HepG2 (cell line): ENCODE data around the gene C20orf144. TPM values are rescaled to one million over a fixed set of nuclear protein-coding genes. Genes with fewer than 3 reads are reported as not detected.

Experiments used
- BCL6 ChIP-seq: IDR thresholded peaks from 2 replicates; pipeline ENCODE4 v1.6.1; 2016; ENCODE audit warnings: missing genetic modification reagents, missing compliant biosample characterization
- CHD2 ChIP-seq: IDR thresholded peaks from 2 replicates; pipeline ENCODE4 v1.6.1; 2011; ENCODE audit warnings: low read depth, low read length, improper control_type of control experiment
- E2F2 ChIP-seq: sonication (generic); formaldehyde crosslinking; IDR thresholded peaks from 2 replicates; pipeline ENCODE4 v1.4.0; 2020; ENCODE audit warnings: missing genetic modification reagents, borderline replicate concordance
- ELF1 ChIP-seq: sonication (generic); formaldehyde crosslinking; IDR thresholded peaks from 2 replicates; pipeline ENCODE4 v1.4.0; 2020; ENCODE audit warnings: missing genetic modification reagents
- ELK4 ChIP-seq: sonication (generic); formaldehyde crosslinking; IDR thresholded peaks from 2 replicates; pipeline ENCODE4 v1.9.0; 2021; ENCODE audit warnings: missing genetic modification reagents, borderline replicate concordance
- HMG20A ChIP-seq: IDR thresholded peaks from 2 replicates; pipeline ENCODE4 v1.6.1; 2016; ENCODE audit warnings: borderline replicate concordance
- HOXD1 ChIP-seq: sonication (generic); formaldehyde crosslinking; IDR thresholded peaks from 2 replicates; pipeline ENCODE4 v1.5.0; 2020; ENCODE audit warnings: missing genetic modification reagents
- NCOR1 ChIP-seq: fragments of 200-600 bp; sonication (generic); IDR thresholded peaks from 2 replicates; pipeline ENCODE4 v1.7.0; 2017; ENCODE audit warnings: antibody characterized with exemption, low read length, borderline replicate concordance
- PCBP1 ChIP-seq: fragments of 200-400 bp; formaldehyde crosslinking; IDR thresholded peaks from 2 replicates; pipeline ENCODE4 v1.6.1; 2017; ENCODE audit warnings: mild to moderate bottlenecking, low read depth, low read length, borderline replicate concordance
- SYNCRIP ChIP-seq: fragments of 200-400 bp; formaldehyde crosslinking; IDR thresholded peaks from 2 replicates; pipeline ENCODE4 v1.6.1; 2018; ENCODE audit warnings: mild to moderate bottlenecking, low read depth, low read length; ENCODE audit not compliant: insufficient read depth
- XRCC5 ChIP-seq: fragments of 200-400 bp; formaldehyde crosslinking; optimal IDR thresholded peaks from 2 replicates; pipeline ENCODE3; 2017; ENCODE audit warnings: mild to moderate bottlenecking, low read length
- ZNF343 ChIP-seq: sonication (generic); formaldehyde crosslinking; IDR thresholded peaks from 2 replicates; pipeline ENCODE4 v1.4.0; 2020; ENCODE audit warnings: mild to moderate bottlenecking, missing genetic modification reagents
- ZNF614 ChIP-seq: IDR thresholded peaks from 2 replicates; pipeline ENCODE4 v1.6.1; 2018; ENCODE audit warnings: missing biosample characterization, missing genetic modification reagents, inconsistent platforms, borderline replicate concordance
- ZNF7 ChIP-seq: IDR thresholded peaks from 2 replicates; pipeline ENCODE4 v1.6.1; 2016; ENCODE audit warnings: missing biosample characterization, missing genetic modification reagents
- ZNF792 ChIP-seq: IDR thresholded peaks from 2 replicates; pipeline ENCODE4 v1.6.1; 2016
- polyA plus RNA-seq, 8 experiments: library from polyadenylated mRNA; depleted of rRNA in 3 of 8; stranded (reverse) in 7 of 8; unstranded in 1 of 8; fragments of >200 nt; fragmentation: Illumina TruSeq in 4 of 8; extraction: Trizol in 4 of 8; gene quantifications; 2 replicates each; pipeline versions ENCODE4 v1.2.1 to v1.2.3, GENCODE V29; 2011 to 2016; ENCODE audit warnings: low read depth in 4 of 8, missing spikeins in 1 of 8, mixed read lengths in 1 of 8; ENCODE audit not compliant: insufficient read depth in 1 of 8
- total RNA-seq, 5 experiments: library from RNA; depleted of rRNA; stranded (reverse); fragments of >200 nt; fragmentation: Illumina TruSeq; extraction: Trizol; gene quantifications; 2 replicates each; pipeline ENCODE4 v1.2.3, GENCODE V29; 2016; ENCODE audit warnings: low read depth in 1 of 5
- TF ChIP-seq, protein P1 (sequence below): sonication (generic); formaldehyde crosslinking; IDR thresholded peaks from 2 replicates; pipeline ENCODE4 v1.4.0; 2020; ENCODE audit warnings: mild to moderate bottlenecking, missing genetic modification reagents
- TF ChIP-seq, protein P2 (sequence below): conservative IDR thresholded peaks from 2 replicates; pipeline ENCODE4 v1.6.1; 2018; ENCODE audit warnings: missing genetic modification reagents

C20orf144 gene
- total and polyA plus RNA-seq, 2 of the 13 experiments (the other 11 are each of a cell fraction or from before 2014, with no cell fraction given), result 0.09 to 0.16 TPM

DNA sequence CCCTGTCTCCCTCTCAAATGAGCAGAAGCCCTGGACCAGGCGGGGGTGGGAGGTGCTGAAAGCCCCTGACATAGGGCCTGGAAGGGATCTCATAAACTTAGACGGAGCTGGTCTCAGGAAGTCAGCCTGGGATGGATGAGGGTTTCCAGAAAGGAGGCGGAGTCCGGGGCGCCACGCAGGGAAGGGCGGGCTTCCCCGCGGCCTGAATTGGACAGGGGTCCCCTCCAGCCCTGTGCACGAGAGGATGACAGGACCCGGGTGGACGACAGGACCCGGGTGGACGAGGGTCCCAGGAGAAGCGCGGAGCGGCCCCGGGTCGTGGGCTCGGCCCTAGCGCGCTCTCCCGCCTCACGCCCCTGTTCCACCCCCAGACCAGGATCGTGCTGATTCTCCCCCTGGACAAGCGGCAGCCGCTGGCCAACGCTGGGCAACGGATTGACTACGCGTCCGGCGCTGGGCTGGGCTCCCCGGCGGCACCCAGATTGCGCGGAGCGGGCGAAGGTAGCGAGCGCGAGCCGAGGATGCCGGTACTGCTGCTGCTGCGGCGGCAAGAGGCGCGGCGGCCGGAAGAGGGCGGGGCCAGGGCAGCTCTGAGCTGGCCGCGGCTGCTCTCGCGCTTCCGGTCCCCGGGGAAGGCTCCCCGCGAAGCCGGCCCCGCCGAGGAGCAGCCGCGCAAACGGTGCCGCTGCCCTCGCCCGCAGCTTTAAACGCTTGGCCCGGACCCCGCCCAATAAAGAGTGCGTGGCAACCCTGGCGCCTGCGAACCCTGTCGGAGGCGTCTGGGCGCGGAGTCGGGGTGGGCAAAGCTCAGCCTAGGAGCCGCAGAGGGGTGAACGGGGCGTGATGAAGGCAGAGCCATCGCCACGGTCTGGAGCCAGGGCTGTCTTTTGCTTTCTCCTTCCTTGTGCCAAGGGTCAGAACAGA lies 1.3 kb downstream of the C20orf144 start (continued):
- peak; percentile 62; the same call in 1 of the 2 replicates for TF ChIP-seq ELF1 (CRISPR knock-in tag)
- no peak; the same call in 1 of the 2 replicates for TF ChIP-seq E2F2
- no peak for TF ChIP-seq CHD2
- TF ChIP-seq, protein P1, sequence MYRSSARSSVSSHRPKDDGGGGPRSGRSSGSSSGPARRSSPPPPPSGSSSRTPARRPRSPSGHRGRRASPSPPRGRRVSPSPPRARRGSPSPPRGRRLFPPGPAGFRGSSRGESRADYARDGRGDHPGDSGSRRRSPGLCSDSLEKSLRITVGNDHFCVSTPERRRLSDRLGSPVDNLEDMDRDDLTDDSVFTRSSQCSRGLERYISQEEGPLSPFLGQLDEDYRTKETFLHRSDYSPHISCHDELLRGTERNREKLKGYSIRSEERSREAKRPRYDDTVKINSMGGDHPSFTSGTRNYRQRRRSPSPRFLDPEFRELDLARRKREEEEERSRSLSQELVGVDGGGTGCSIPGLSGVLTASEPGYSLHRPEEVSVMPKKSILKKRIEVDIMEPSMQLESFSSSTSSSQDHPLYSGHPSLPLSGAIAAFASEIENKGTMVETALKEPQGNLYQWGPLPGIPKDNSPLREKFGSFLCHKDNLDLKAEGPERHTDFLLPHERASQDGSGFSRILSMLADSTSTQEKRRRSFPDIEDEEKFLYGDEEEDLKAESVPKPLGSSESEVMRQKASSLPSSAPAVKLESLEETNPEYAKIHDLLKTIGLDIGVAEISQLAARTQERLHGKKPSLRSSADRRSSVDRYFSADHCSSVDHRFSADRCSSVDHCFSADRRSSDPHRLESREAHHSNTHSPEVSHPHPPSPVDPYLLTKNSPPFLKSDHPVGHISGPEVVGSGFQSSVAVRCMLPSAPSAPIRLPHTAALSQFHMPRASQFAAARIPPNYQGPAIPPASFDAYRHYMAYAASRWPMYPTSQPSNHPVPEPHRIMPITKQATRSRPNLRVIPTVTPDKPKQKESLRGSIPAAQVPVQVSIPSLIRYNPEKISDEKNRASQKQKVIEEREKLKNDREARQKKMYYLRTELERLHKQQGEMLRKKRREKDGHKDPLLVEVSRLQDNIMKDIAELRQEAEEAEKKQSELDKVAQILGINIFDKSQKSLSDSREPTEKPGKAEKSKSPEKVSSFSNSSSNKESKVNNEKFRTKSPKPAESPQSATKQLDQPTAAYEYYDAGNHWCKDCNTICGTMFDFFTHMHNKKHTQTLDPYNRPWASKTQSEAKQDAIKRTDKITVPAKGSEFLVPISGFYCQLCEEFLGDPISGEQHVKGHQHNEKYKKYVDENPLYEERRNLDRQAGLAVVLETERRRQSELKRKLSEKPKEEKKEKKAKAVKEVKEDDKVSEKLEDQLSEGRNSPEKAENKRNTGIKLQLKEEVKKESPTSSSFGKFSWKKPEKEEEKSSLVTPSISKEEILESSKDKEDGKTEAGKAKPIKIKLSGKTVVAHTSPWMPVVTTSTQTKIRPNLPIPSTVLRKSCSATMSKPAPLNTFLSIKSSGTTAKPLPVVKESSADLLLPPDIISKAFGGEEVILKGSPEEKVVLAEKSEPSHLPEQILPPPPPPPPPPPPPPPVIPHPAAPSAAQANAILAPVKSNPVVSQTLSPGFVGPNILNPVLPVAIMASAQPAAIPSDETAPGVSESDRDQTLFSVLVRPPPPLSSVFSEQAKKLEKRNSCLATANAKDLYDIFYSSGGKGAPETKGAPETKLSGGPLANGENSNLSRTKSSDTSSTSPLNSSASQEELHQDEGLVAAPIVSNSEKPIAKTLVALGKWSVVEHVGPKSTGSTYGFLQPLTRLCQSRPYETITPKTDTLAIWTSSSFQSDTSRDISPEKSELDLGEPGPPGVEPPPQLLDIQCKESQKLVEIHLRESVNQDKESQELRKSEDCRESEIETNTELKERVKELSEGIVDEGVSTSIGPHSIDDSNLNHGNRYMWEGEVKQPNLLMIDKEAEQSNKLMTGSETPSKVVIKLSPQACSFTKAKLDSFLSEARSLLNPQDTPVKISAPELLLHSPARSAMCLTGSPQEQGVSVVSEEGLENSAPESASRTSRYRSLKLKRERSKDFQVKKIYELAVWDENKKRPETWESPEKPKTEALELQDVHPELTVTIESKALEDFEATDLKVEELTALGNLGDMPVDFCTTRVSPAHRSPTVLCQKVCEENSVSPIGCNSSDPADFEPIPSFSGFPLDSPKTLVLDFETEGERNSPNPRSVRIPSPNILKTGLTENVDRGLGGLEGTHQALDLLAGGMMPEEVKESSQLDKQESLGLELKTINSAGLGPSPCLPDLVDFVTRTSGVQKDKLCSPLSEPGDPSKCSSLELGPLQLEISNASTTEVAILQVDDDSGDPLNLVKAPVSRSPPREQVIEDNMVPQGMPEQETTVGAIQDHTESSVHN, result no peak
- TF ChIP-seq ZNF614 (CRISPR knock-in tag), result peak; percentile 86; the same call in 1 of the 2 replicates
- TF ChIP-seq SYNCRIP, result no peak
- TF ChIP-seq NCOR1, result no peak
- 0 out of 2 replicates have a peak, but pooled peaks have one; percentile 23 for TF ChIP-seq PCBP1
- no peak for TF ChIP-seq ZNF7 (CRISPR knock-in tag)
- peak; percentile 83; the same call in 1 of the 2 replicates for TF ChIP-seq ZNF792 (CRISPR knock-in tag)
- peak; percentile 18 for TF ChIP-seq BCL6
- TF ChIP-seq XRCC5, result peak; percentile 90
- TF ChIP-seq HMG20A (CRISPR knock-in tag), result no peak
- TF ChIP-seq, protein P2, sequence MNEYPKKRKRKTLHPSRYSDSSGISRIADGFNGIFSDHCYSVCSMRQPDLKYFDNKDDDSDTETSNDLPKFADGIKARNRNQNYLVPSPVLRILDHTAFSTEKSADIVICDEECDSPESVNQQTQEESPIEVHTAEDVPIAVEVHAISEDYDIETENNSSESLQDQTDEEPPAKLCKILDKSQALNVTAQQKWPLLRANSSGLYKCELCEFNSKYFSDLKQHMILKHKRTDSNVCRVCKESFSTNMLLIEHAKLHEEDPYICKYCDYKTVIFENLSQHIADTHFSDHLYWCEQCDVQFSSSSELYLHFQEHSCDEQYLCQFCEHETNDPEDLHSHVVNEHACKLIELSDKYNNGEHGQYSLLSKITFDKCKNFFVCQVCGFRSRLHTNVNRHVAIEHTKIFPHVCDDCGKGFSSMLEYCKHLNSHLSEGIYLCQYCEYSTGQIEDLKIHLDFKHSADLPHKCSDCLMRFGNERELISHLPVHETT, result peak; percentile 78; the same call in 1 of the 2 replicates
- TF ChIP-seq ELK4 (CRISPR knock-in tag), result peak; percentile 51; the same call in 1 of the 2 replicates
- peak; percentile 93 for TF ChIP-seq ZNF343 (CRISPR knock-in tag)
- TF ChIP-seq HOXD1 (CRISPR knock-in tag), result 0 out of 2 replicates have a peak, but pooled peaks have one; percentile 16
